ENCODE results near the gene MYMX. TPM values are rescaled to one million over a fixed set of nuclear protein-coding genes. Genes with fewer than 3 reads are reported as not detected.
A peak's percentile ranks its signal among the peaks of the same experiment; 100 is the strongest.

The MYMX gene
- total and polyA plus RNA-seq, 2 of the 13 experiments (the other 11 are each of a cell fraction or from before 2014, with no cell fraction given): not detected

DNA sequence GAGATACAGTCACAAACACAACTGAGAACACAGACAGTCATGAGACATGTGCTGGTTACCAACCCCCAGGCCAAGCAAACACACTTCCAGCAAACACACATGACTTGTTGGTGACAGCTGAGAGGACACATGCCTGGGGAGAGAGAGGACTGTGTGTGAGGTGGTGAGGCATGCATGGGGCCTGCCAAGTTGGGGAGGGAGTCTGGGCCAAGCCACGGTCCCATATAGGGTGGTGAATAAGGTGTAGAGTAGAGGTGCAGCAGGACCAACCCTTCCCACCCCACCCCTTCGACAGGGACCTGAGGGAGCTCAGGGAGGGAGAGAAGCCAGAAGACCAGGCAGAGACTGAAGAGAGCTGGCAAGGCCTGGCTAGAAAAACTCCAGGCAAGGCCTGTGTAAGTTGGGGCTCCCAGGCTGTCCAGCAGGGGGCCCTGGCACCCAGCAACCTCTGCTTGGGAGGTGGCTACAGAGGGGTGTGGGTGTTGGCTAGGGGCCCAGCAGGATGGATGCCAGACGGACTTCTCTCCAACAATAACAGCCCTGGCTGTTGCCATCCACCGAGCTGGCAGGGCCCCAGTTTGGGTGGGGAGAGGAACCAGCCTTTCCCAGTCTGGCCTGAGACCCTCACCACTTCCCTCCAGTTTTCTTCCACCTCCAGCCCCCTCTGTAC, 4.7 kb downstream of the MYMX start (continued):
- TF ChIP-seq, protein P1, sequence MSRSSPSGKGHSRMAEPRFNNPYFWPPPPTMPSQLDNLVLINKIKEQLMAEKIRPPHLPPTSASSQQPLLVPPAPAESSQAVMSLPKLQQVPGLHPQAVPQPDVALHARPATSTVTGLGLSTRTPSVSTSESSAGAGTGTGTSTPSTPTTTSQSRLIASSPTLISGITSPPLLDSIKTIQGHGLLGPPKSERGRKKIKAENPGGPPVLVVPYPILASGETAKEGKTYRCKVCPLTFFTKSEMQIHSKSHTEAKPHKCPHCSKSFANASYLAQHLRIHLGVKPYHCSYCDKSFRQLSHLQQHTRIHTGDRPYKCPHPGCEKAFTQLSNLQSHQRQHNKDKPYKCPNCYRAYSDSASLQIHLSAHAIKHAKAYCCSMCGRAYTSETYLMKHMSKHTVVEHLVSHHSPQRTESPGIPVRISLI (CRISPR knock-in tag; IDR thresholded peaks at IDR 0.05; ENCODE audit: borderline replicate concordance): no peak
- TF ChIP-seq MEF2D (CRISPR knock-in tag; IDR thresholded peaks at IDR 0.05) (no peak), ZSCAN20 (CRISPR knock-in tag; IDR thresholded peaks at IDR 0.05; ENCODE audit: borderline replicate concordance) (no peak), FOXO1 (CRISPR knock-in tag; IDR thresholded peaks at IDR 0.05) (no peak), ZSCAN12 (CRISPR knock-in tag; IDR thresholded peaks at IDR 0.05) (no peak), HIVEP1 (CRISPR knock-in tag; IDR thresholded peaks at IDR 0.05) (no peak; the same call in 1 of the 2 replicates), PRMT3 (CRISPR knock-in tag; IDR thresholded peaks at IDR 0.05; ENCODE audit: borderline replicate concordance, low read depth) (no peak), MLLT10 (CRISPR knock-in tag; IDR thresholded peaks at IDR 0.05) (no peak), BHLHE40 (IDR thresholded peaks at IDR 0.05; ENCODE audit: low read length) (peak; percentile 66), ETV6 (CRISPR knock-in tag; conservative IDR thresholded peaks at IDR 0.05) (no peak), PHF21A (CRISPR knock-in tag; IDR thresholded peaks at IDR 0.05) (no peak), ZBTB21 (CRISPR knock-in tag; IDR thresholded peaks at IDR 0.05) (no peak), ADNP (CRISPR knock-in tag; IDR thresholded peaks at IDR 0.05) (no peak), ZNF749 (CRISPR knock-in tag; IDR thresholded peaks at IDR 0.05; ENCODE audit: borderline replicate concordance) (no peak), ZNF546 (CRISPR knock-in tag; conservative IDR thresholded peaks at IDR 0.05) (no peak; the same call in 1 of the 2 replicates), PCBP1 (IDR thresholded peaks at IDR 0.05; ENCODE audit: borderline replicate concordance, low read depth, low read length) (no peak), ZNF432 (CRISPR knock-in tag; IDR thresholded peaks at IDR 0.05; ENCODE audit: borderline replicate concordance) (no peak), STAT5B (CRISPR knock-in tag; IDR thresholded peaks at IDR 0.05) (no peak), ZNF766 (CRISPR knock-in tag; IDR thresholded peaks at IDR 0.05; ENCODE audit: borderline replicate concordance) (peak; percentile 59; the same call in 1 of the 2 replicates), MBD4 (IDR thresholded peaks at IDR 0.05; ENCODE audit: borderline replicate concordance, low read length) (no peak), JUNB (CRISPR knock-in tag; IDR thresholded peaks at IDR 0.05; ENCODE audit: borderline replicate concordance) (no peak)
- TF ChIP-seq, protein P2, sequence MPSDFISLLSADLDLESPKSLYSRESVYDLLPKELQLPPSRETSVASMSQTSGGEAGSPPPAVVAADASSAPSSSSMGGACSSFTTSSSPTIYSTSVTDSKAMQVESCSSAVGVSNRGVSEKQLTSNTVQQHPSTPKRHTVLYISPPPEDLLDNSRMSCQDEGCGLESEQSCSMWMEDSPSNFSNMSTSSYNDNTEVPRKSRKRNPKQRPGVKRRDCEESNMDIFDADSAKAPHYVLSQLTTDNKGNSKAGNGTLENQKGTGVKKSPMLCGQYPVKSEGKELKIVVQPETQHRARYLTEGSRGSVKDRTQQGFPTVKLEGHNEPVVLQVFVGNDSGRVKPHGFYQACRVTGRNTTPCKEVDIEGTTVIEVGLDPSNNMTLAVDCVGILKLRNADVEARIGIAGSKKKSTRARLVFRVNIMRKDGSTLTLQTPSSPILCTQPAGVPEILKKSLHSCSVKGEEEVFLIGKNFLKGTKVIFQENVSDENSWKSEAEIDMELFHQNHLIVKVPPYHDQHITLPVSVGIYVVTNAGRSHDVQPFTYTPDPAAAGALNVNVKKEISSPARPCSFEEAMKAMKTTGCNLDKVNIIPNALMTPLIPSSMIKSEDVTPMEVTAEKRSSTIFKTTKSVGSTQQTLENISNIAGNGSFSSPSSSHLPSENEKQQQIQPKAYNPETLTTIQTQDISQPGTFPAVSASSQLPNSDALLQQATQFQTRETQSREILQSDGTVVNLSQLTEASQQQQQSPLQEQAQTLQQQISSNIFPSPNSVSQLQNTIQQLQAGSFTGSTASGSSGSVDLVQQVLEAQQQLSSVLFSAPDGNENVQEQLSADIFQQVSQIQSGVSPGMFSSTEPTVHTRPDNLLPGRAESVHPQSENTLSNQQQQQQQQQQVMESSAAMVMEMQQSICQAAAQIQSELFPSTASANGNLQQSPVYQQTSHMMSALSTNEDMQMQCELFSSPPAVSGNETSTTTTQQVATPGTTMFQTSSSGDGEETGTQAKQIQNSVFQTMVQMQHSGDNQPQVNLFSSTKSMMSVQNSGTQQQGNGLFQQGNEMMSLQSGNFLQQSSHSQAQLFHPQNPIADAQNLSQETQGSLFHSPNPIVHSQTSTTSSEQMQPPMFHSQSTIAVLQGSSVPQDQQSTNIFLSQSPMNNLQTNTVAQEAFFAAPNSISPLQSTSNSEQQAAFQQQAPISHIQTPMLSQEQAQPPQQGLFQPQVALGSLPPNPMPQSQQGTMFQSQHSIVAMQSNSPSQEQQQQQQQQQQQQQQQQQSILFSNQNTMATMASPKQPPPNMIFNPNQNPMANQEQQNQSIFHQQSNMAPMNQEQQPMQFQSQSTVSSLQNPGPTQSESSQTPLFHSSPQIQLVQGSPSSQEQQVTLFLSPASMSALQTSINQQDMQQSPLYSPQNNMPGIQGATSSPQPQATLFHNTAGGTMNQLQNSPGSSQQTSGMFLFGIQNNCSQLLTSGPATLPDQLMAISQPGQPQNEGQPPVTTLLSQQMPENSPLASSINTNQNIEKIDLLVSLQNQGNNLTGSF (CRISPR knock-in tag; IDR thresholded peaks at IDR 0.05): no peak
- TF ChIP-seq, protein P3, sequence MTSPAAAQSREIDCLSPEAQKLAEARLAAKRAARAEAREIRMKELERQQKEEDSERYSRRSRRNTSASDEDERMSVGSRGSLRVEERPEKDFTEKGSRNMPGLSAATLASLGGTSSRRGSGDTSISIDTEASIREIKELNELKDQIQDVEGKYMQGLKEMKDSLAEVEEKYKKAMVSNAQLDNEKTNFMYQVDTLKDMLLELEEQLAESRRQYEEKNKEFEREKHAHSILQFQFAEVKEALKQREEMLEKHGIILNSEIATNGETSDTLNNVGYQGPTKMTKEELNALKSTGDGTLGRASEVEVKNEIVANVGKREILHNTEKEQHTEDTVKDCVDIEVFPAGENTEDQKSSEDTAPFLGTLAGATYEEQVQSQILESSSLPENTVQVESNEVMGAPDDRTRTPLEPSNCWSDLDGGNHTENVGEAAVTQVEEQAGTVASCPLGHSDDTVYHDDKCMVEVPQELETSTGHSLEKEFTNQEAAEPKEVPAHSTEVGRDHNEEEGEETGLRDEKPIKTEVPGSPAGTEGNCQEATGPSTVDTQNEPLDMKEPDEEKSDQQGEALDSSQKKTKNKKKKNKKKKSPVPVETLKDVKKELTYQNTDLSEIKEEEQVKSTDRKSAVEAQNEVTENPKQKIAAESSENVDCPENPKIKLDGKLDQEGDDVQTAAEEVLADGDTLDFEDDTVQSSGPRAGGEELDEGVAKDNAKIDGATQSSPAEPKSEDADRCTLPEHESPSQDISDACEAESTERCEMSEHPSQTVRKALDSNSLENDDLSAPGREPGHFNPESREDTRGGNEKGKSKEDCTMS (CRISPR knock-in tag; conservative IDR thresholded peaks at IDR 0.05): no peak
